Inferior parietal cortex (tissue), 1 donor: ENCODE measurements around the gene ARMCX1.
"Not testable (repeated sequence)": the region's sequence is repeated elsewhere in the genome, so short reads cannot be mapped to it uniquely, and the experiment has no call there.

Experiments used
- DNase-seq: peaks from one replicate; pipeline ENCODE4 v3.0.0-alpha.2; 2016; ENCODE audit errors: extremely low spot score

ARMCX1 gene

DNA sequence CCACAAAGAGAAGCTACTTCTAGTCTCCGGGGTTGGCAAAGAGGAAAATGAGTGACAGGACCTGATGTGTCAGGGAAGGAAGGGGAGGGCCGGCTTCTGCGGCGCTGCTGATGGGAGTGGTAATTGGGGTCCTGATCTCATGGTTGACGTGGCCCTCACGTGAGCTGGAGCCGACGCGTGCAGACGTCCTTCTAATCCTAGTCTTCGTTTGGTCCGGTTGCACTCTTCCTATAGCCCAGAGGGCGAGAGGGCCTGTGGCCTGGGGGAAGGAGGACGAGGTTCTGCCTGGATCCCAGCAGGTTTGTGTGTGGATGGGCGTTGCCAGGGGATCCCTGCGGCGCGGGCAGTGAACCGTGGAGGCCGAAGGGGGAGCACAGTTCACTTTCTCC is at the start of gene ARMCX1:
ARMCX1 (plus strand) TSS at position 186 of the 389 bp plus-strand sequence. CDS start 2,384 bp downstream, outside the sequence.
- DNase-seq = peak; percentile 55

DNA sequence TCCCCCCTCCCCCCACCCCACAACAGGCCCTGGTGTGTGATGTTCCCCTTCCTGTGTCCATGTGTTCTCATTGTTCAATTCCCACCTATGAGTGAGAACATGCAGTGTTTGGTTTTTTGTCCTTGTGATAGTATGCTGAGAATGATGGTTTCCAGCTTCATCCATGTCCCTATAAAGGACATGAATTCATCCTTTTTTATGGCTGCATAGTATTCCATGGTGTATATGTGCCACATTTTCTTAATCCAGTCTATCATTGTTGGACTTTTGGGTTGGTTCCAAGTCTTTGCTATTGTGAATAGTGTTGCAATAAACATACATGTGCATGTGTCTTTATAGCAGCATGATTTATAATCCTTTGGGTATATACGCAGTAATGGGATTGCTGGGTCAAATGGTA is 47.4 kb upstream of the ARMCX1 start:
- not testable (repeated sequence) for DNase-seq

DNA sequence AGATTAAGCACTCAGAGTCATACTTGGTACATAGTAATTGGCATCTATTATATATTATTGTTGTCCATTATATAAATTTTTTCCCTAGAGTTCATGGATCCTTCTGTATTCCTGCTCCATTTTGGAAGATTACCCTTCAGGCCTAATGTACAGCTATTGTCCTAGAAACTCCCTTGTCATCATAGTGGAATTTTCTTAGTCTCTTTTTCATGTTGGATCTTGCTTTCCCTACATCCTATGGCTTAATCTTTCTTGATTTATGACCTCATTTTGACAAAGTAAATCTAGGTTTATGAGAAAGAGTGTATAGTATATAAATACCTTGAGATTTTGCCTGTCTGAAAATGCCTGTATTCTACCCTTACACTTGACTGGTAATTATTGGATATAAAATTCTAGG is 43.0 kb upstream of the ARMCX1 start:
- DNase-seq = no peak

DNA sequence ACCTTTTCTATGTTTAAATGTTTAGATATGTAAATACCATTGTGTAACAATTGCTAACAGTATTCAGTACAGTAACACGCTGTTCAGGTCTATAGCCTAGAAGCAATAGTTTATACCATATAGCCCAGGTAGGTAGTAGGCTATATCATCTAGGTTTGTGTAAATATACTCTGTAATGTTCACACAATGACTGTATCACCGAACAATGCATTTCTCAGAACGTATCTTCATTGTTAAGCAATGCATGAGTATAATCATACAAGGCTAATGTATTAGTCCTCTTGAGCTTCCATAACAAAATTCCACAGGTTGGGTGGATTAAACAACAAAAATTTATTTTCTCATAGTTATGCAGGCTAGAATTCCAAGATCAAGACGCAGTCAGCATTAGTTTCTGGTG is 42.4 kb upstream of the ARMCX1 start:
- no peak for DNase-seq

DNA sequence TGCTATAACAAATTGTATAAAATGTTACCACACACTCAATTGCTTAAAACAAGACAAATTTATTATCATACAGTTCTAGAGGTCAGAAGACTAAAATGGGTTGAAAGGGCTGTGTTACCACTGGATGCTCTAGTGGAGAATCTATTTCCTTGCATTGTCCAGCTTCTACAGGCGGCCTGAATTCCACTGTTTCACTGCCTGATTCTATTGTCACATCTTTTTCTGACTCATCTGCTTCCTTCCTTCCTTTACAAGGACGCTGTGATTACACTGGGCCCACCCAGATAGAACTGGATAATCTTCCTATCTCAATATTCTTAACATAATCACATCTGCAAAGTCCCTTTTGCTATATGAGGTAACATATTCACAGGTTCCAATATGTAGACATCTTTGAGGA is 19.4 kb upstream of the ARMCX1 start:
- no peak for DNase-seq

DNA sequence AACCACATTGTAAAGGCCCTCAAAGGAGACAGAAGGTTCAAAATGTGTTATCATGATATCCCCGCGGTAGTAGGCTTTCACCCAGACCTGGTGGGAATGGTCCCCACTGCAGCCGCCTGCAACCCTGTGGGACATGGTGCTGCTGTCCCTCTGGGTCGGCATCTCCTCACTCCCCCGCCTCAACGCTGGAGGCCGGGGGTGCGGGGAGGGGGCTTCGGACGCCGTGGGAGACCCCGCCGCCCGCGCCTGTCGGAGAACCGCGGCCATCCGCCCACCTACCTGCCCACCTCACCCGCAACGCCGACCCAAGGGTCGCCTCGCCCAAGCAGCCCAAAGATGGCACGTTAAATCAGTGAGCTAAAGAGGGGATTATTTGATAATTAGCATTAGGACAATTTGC is 11.2 kb upstream of the ARMCX1 start:
- DNase-seq = no peak

DNA sequence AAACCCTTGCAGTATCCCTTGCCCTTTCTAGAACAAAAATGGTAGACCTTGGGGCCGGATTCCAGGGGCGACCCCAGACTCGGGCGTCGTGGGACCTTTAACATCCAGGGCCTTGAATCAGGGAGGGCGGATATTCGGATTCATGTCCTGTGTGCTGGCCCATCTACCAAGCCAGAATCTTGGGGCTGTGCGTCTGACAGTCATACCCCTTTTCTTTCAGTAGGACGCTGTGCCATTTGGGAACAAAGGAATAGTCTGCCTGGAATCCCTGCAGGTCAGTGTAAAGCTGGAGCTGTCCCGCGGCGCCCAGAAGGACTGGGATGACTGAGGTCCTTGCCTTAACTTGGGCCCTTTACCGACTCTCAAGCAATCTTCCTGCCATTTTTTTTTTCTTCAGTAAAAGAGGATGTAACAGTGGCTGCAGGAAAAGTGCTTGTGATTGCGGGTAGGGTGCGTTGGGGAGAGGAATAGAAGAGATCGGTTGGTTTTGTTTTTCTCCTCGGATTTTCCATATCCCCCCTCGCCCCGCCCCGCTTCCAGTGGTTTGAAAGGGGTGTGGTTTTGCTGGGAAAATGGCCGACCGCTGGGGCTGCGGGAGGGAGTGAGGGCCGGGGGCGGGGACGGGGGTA is 518 bp downstream of the ARMCX1 start:
- peak; percentile 15 for DNase-seq

DNA sequence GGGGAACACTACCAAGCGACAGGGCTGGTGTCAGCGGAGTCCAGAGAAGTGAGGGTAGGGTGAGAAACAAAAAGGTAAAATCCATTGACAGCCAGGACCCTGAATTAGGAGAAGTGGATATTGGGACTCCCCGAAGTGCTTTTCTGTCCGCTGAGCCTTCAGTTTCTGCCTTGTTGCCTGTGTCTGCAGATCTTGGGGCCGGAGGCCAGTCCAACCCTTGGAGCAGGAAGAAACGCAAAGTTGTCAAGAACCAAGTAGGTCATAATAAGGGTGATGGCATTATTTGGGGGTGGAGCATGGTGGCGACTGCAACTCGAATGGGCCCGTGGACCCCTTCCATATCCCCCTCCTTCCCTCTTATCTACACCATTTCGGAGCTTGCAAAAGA is 1.0 kb downstream of the ARMCX1 start:
- no peak for DNase-seq

DNA sequence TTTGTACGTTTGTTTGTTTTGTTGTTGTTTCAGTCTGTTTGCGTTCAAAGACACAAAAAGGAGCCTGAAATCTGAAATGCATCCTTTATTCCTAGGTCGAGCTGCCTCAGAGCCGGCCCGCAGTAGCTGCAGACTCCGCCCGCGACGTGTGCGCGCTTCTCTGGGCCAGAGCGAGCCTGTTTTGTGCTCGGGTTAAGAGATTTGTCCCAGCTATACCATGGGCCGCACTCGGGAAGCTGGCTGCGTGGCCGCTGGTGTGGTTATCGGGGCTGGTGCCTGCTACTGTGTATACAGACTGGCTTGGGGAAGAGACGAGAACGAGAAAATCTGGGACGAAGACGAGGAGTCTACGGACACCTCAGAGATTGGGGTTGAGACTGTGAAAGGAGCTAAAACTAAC is 2.4 kb downstream of the ARMCX1 start:
- no peak for DNase-seq

DNA sequence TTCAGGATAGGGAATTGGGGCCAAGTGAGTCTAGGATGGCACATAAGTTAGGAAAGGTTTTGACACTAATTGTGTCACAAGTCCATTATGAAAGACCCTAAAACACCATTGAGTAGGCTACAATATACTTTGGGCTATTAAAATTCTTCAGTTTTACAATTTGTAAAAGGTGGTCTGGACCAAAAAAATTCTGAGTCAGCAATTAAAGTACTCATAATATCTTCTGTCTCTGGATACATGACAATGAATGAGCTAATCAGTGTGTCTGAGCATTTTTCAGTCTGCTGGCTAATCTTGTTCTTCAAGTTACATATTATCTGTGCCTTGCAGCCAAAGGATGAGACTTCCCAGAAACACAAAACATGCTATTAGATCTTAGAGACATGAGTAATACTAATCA is 14.3 kb downstream of the ARMCX1 start:
- no peak for DNase-seq

DNA sequence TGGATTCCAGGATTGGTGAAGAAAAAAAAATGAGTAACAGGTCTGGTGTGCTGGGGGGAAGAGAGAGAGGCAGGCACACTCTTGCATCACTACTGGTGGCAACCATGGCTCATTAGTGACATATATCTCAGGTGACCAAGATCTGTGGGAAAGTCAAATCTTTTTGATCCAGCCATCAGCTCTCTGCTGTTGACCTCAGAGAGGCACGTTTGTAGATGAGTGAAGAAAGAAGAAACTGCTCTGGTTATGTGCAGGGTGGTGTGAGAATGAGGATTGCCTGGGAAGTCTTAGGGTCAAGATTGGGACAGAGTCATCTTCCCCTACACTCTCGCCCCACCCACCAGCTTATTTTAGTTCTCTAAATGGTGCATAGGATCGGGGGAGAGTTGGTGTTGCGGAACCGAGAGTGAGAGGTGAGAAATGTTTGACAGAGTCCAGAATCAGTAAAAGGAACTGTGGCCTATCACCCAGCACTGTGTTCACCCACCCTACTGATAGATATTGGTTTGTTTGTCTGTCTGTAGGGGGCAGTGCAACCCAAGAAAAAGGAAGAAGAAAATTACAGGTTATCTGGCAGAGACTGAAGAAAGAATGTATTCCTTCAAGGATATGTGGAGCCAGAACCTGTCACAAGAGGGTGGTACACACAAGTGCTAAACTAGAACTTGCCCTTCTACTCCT is 45.5 kb downstream of the ARMCX1 start:
- DNase-seq = peak; percentile 68

DNA sequence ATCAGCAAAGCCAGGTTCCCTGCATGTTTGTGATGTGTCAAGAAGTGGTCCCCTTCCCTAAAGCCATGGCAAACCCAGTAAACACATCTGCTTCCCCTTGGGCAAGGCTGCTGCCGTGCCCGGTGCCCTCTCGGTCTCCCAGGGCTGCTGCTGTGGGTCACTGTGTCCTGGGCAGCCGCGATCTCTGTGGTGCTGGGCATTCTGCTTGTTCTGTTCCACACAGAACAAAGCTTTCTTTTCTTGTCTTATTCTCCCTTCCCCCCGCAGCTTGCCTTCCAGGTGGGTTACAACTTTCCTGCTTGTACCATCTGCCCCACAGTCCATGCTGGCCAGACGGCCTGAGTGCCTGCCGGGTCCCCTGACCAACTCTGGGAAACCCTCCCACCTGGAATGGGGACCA is 49.2 kb downstream of the ARMCX1 start:
- DNase-seq = not testable (repeated sequence)

DNA sequence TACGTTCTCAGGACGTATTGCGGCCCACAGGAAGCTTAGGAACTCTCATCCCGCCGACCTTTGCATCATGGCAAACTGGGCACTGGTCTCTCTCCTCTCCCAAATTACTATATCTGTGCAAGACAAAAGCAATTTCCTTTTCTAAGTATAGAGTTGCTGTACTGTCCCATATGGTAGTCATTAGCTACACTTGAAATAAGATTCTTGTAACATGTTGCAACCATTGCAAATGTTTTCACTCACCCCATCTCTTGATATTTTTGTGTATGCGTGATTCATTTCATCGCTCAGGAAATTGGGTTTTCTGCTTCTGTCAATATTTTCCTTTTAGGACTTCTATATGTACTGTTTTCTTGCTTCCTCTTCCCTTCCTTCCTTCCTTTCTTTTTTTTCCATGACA is 51.7 kb downstream of the ARMCX1 start:
- DNase-seq = no peak
